Keratinocyte (primary cell): ENCODE results near the gene TNRC18. TPM values are rescaled to one million over a fixed set of nuclear protein-coding genes. Genes with fewer than 3 reads are reported as not detected.

Experiments used
- DNase-seq: peaks from one replicate; pipeline ENCODE4 v3.0.0-alpha.2; 2011; ENCODE audit warnings: low read depth, missing footprints, low spot score
- FAIRE-seq: peaks from 2 replicates; lab custom pipeline; 2011; peaks lifted over from hg19 to GRCh38; lab: Jason Lieb, UNC
- H2AFZ ChIP-seq: 2 replicates; pipeline ENCODE4 v1.6.0; 2012; ENCODE audit warnings: low read length, control low read depth, inconsistent platforms; ENCODE audit not compliant: control insufficient read depth
- H3K27ac ChIP-seq: 2 replicates; pipeline ENCODE4 v1.5.1; 2011; ENCODE audit warnings: low read length; ENCODE audit not compliant: control insufficient read depth, insufficient read depth
- H3K27me3 ChIP-seq: 3 replicates; pipeline ENCODE4 v1.6.0; 2011; ENCODE audit warnings: low read length; ENCODE audit not compliant: control insufficient read depth, insufficient read depth; ENCODE audit errors: extremely low read depth
- H3K36me3 ChIP-seq, 2 experiments: 2 replicates in 1 of 2; 3 replicates in 1 of 2; pipeline ENCODE4 v1.5.1; 2011; ENCODE audit warnings: low read length in 2 of 2, mild to moderate bottlenecking in 1 of 2; ENCODE audit not compliant: control insufficient read depth in 2 of 2, insufficient read depth in 2 of 2; ENCODE audit errors: extremely low read depth in 1 of 2
- H3K4me1 ChIP-seq: 3 replicates; pipeline ENCODE4 v1.5.1; 2011; ENCODE audit warnings: low read length; ENCODE audit not compliant: control insufficient read depth, insufficient read depth; ENCODE audit errors: extremely low read depth
- H3K4me2 ChIP-seq: 3 replicates; pipeline ENCODE4 v1.6.0; 2011; ENCODE audit warnings: low read depth, low read length; ENCODE audit not compliant: control insufficient read depth, insufficient read depth; ENCODE audit errors: extremely low read depth
- H3K4me3 ChIP-seq, 3 experiments: fragments of 200-600 bp in 1 of 3; sonication (generic) in 1 of 3; 2 replicates in 2 of 3; 3 replicates in 1 of 3; pipeline ENCODE4 v1.5.1; 2011 to 2016; ENCODE audit warnings: low read length in 3 of 3, mild to moderate bottlenecking in 3 of 3, control low read depth in 2 of 3, inconsistent platforms in 1 of 3, low read depth in 1 of 3, mixed read lengths in 1 of 3, mixed run types in 1 of 3, moderate library complexity in 1 of 3; ENCODE audit not compliant: control insufficient read depth in 2 of 3, insufficient read depth in 2 of 3; ENCODE audit errors: extremely low read depth in 1 of 3
- H3K79me2 ChIP-seq: 2 replicates; pipeline ENCODE4 v1.6.0; 2012; ENCODE audit warnings: low read length; ENCODE audit not compliant: control insufficient read depth, insufficient read depth
- H3K9ac ChIP-seq: 3 replicates; pipeline ENCODE4 v1.6.0; 2011; ENCODE audit warnings: low read length; ENCODE audit not compliant: control insufficient read depth, insufficient read depth; ENCODE audit errors: extremely low read depth
- H3K9me1 ChIP-seq: 3 replicates; pipeline ENCODE4 v1.6.0; 2011; ENCODE audit warnings: low read length; ENCODE audit not compliant: control insufficient read depth, insufficient read depth; ENCODE audit errors: extremely low read depth
- H3K9me3 ChIP-seq: 2 replicates; pipeline ENCODE4 v1.5.1; 2012; ENCODE audit warnings: low read depth, low read length; ENCODE audit not compliant: control insufficient read depth
- H4K20me1 ChIP-seq: 3 replicates; pipeline ENCODE4 v1.6.0; 2011; ENCODE audit warnings: low read length; ENCODE audit not compliant: control insufficient read depth, insufficient read depth; ENCODE audit errors: extremely low read depth
- CTCF ChIP-seq, 3 experiments: IDR thresholded peaks in 1 of 3; conservative IDR thresholded peaks in 1 of 3; optimal IDR thresholded peaks in 1 of 3; 2 replicates in 2 of 3; 3 replicates in 1 of 3; pipeline versions ENCODE3 to v1.5.1; 2011; ENCODE audit warnings: low read length in 3 of 3, mild to moderate bottlenecking in 3 of 3, moderate library complexity in 2 of 3, control low read depth in 1 of 3, inconsistent platforms in 1 of 3; ENCODE audit not compliant: insufficient read depth in 2 of 3; ENCODE audit errors: extremely low read depth in 1 of 3
- EZH2 ChIP-seq: IDR thresholded peaks from one replicate; pipeline ENCODE4 v1.6.1; 2012; ENCODE audit warnings: inconsistent platforms, mild to moderate bottlenecking, low read length, moderate library complexity
- dilution Hi-C: fragments of 300-500 bp; cut with MboI; formaldehyde crosslinking; loops from one replicate; pipeline ENCODE4 v1.7.0; 2020; ENCODE audit warnings: low sequenced_read_pairs; ENCODE audit not compliant: extremely low pct_ligation_motif_present
- polyA plus RNA-seq, 5 experiments: library from polyadenylated mRNA; depleted of rRNA in 3 of 5; stranded (reverse) in 3 of 5; stranded (forward) in 1 of 5; unstranded in 1 of 5; fragments of >200 nt; gene quantifications; 1 replicate in 1 of 5; 2 replicates in 3 of 5; 3 replicates in 1 of 5; pipeline versions ENCODE4 v1.2.1 to v1.2.3, GENCODE V29; 2011 to 2012; ENCODE audit warnings: missing spikeins in 2 of 5, low read depth in 1 of 5, low replicate concordance in 1 of 5

TNRC18 gene
- polyA plus RNA-seq, 1 donor (not counting 4 experiments of a cell fraction or from before 2014, with no cell fraction given) = 13.2 TPM

DNA sequence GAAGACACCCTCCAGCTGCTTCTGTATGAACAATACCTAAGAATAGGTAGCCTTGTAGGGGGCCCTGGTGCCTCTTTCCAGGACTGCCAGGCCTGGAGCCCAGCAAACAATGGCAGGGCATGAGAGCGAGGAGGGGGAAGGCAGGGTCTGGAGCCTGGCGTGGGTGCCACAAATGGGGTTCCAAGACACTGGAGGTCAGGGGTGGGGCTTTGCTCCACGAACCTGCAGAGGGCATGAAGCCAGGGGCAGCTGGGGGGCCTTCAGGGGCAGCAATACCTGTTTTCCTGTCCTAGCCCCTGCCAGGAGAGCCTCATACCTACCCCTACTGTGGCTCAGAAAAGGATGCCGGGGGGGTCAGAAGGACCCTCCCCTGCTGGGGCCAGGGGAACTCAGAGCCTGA lies 79.3 kb downstream of the TNRC18 start:
- H4K20me1 ChIP-seq = peaks cover 3% of the 10 kb centered on the region
- no peak for TF ChIP-seq EZH2
- TF ChIP-seq CTCF (optimal IDR thresholded peaks at IDR 0.05 in 1 of 3, IDR thresholded peaks at IDR 0.05 in 1 of 3, conservative IDR thresholded peaks at IDR 0.05 in 1 of 3; ENCODE audit: extremely low read depth in 1 of 3, insufficient read depth in 2 of 3, low read length in 3 of 3) = no peak
- no peak overlapping the region for H2AFZ ChIP-seq
- H3K27ac ChIP-seq = no peak overlapping the region
- no peaks in the 10 kb centered on the region for H3K27me3 ChIP-seq
- H3K9ac ChIP-seq = no peak overlapping the region
- no peaks in the 10 kb centered on the region for H3K4me1 ChIP-seq
- no peaks in the 10 kb centered on the region for H3K9me3 ChIP-seq
- H3K9me1 ChIP-seq = no peaks in the 10 kb centered on the region
- H3K36me3 ChIP-seq = peaks cover 15 to 36% of the 10 kb centered on the region in 2 experiments
- H3K4me2 ChIP-seq = no peak overlapping the region
- H3K79me2 ChIP-seq = peaks cover 7% of the 10 kb centered on the region
- H3K4me3 ChIP-seq = no peak overlapping the region
- DNase-seq (no peak), FAIRE-seq (no peak)
- dilution Hi-C loops = no loop called here

- H3K9me3 ChIP-seq = no peaks in the 10 kb centered on the region
- H3K9me1 ChIP-seq = no peaks in the 10 kb centered on the region
- H4K20me1 ChIP-seq = peaks cover 3% of the 10 kb centered on the region
- peaks cover 15 to 34% of the 10 kb centered on the region in 2 experiments for H3K36me3 ChIP-seq
- dilution Hi-C loops = no loop called here
- no peaks in the 10 kb centered on the region for H3K4me1 ChIP-seq
- FAIRE-seq (no peak), DNase-seq (no peak)
- no peak overlapping the region for H3K9ac ChIP-seq
- TF ChIP-seq EZH2 = no peak
- H3K79me2 ChIP-seq = peaks cover 6% of the 10 kb centered on the region
- H3K4me3 ChIP-seq = no peak overlapping the region
- H3K27me3 ChIP-seq = no peaks in the 10 kb centered on the region
- H3K27ac ChIP-seq = no peak overlapping the region
- H2AFZ ChIP-seq = no peak overlapping the region
- no peak overlapping the region for H3K4me2 ChIP-seq
These were observed 79.8 kb downstream of the TNRC18 start for GRCh38 chr7:5343884-5344283.

- dilution Hi-C loops = no loop called here
- Histone ChIP-seq H4K20me1 (peaks cover 3% of the 10 kb centered on the region), H3K36me3 (peaks cover 15 to 34% of the 10 kb centered on the region in 2 experiments), H3K4me1 (no peaks in the 10 kb centered on the region), H3K27ac (no peak overlapping the region), H3K9me1 (no peaks in the 10 kb centered on the region), H3K79me2 (peaks cover 2% of the 10 kb centered on the region), H3K27me3 (no peaks in the 10 kb centered on the region), H2AFZ (no peak overlapping the region), H3K9ac (no peak overlapping the region), H3K4me3 (no peak overlapping the region), H3K4me2 (no peak overlapping the region), H3K9me3 (no peaks in the 10 kb centered on the region)
- FAIRE-seq = no peak
- no peak for DNase-seq
- TF ChIP-seq EZH2 (no peak), CTCF (optimal IDR thresholded peaks at IDR 0.05 in 1 of 3, IDR thresholded peaks at IDR 0.05 in 1 of 3, conservative IDR thresholded peaks at IDR 0.05 in 1 of 3; ENCODE audit: extremely low read depth in 1 of 3, insufficient read depth in 2 of 3, low read length in 3 of 3) (no peak)
These were observed 81.0 kb downstream of the TNRC18 start for GRCh38 chr7:5342631-5343030.
